ENCODE measurements around the gene HIF1A. TPM values are rescaled to one million over a fixed set of nuclear protein-coding genes. Genes with fewer than 3 reads are reported as not detected.

HIF1A gene
- total and polyA plus RNA-seq, 2 of the 8 experiments (the other 6 are each of a cell fraction or from before 2014, with no cell fraction given), result 54.8 to 175 TPM

DNA sequence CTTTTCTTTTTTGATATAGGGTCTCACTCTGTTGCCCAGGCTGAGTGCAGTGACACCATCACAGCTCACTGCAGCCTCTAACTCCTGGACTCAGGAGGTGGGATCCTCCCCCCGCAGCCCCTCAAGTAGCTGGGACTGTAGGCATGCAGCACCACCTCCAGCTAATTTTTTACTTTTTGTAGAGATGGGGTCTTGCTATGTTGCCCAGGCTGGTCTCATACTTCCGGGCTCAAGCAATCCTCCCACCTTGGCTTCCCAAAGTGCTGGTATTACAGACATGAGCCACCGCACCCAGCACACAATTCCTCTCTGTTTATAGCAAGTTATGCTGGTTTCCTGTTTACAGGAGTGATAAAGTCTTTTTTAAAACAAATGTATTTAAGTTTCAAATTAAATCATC is 39.5 kb upstream of the HIF1A start:
- Histone ChIP-seq H4K8ac (ENCODE audit: extremely low read depth, insufficient read depth, low read length) (no peak overlapping the region), H3K18ac (ENCODE audit: extremely low read depth, low read length) (no peak overlapping the region), H3K9me3 (ENCODE audit: insufficient read depth in 2 of 2, low read depth in 1 of 2, low read length in 1 of 2) (no peaks in the 10 kb centered on the region), H3K4me1 (replicated peaks in 1 of 4; ENCODE audit: control insufficient read depth in 3 of 4, insufficient read depth in 4 of 4, low read length in 3 of 4) (no peaks in the 10 kb centered on the region), H3K4me3 (ENCODE audit: extremely low read depth in 1 of 4, insufficient read depth in 2 of 4, low read depth in 3 of 4, low read length in 4 of 4) (no peak overlapping the region), H2BK5ac (ENCODE audit: low read depth, low read length) (no peak overlapping the region), H2AFZ (ENCODE audit: low read length) (no peak overlapping the region), H2BK15ac (ENCODE audit: low read length) (no peak overlapping the region), H2AK5ac (ENCODE audit: low read depth, low read length) (no peak overlapping the region), H3K23me2 (ENCODE audit: low read depth, low read length) (no peaks in the 10 kb centered on the region), H3K79me2 (ENCODE audit: control insufficient read depth in 1 of 2, insufficient read depth in 2 of 2, low read length in 2 of 2) (no peaks in the 10 kb centered on the region), H3K27me3 (replicated peaks in 1 of 4; ENCODE audit: control insufficient read depth in 3 of 4, extremely low read depth in 1 of 4, insufficient read depth in 3 of 4, low read length in 3 of 4) (peaks cover 0 to 1% (median 0%) of the 10 kb centered on the region in 4 experiments; a peak in 1 of 7 replicates), H3K9ac (replicated peaks in 1 of 4; ENCODE audit: extremely low read depth in 1 of 4, low read depth in 3 of 4, low read length in 3 of 4) (no peak overlapping the region), H2BK12ac (ENCODE audit: low read depth, low read length) (no peak overlapping the region), H2BK20ac (ENCODE audit: low read length) (no peak overlapping the region), H3K23ac (ENCODE audit: insufficient read length) (no peak overlapping the region), H3K27ac (ENCODE audit: low read depth, low read length) (no peak overlapping the region), H3K36me3 (ENCODE audit: control insufficient read depth in 2 of 4, insufficient read depth in 4 of 4, low read length in 3 of 4) (no peaks in the 10 kb centered on the region), H3K14ac (ENCODE audit: insufficient read length) (no peak overlapping the region), H3K4ac (replicated peaks; ENCODE audit: insufficient read length, low read depth, low read length) (no peak overlapping the region), H4K91ac (replicated peaks; ENCODE audit: insufficient read length, low read length) (no peak overlapping the region), H3K79me1 (ENCODE audit: low read depth, low read length) (no peaks in the 10 kb centered on the region), H4K5ac (ENCODE audit: insufficient read length, low read depth, low read length) (no peak overlapping the region), H4K20me1 (replicated peaks in 1 of 2; ENCODE audit: control insufficient read depth in 1 of 2, insufficient read depth in 2 of 2, low read length in 2 of 2) (no peaks in the 10 kb centered on the region), H3K56ac (replicated peaks; ENCODE audit: insufficient read length, low read depth, low read length) (no peak overlapping the region), H3K4me2 (ENCODE audit: insufficient read depth in 1 of 2, low read depth in 2 of 2, low read length in 2 of 2) (no peak overlapping the region), H2BK120ac (replicated peaks; ENCODE audit: low read depth, low read length) (no peak overlapping the region)
- POLR2A ChIA-PET (ENCODE audit: partially characterized antibody), result no interaction called here
- CTCF ChIA-PET (ENCODE audit: partially characterized antibody), result interaction anchor here (1.0 kb wide), 1 partner anchor 17 kb away, joined by 3 read pairs; no protein-coding TSS in a partner anchor
- WGBS, 2 experiments (ENCODE audit: extremely low coverage in 1 of 2, insufficient coverage in 1 of 2, insufficient read length in 1 of 2, insufficient replicate concordance in 2 of 2, low coverage in 1 of 2, low lambda C conversion rate in 2 of 2, missing lambda C conversion rate in 1 of 2), result 90% methylated on average over 3 of the region's 3 CpGs; no CpG with 5 or more reads in 1 of the 2 experiments
- FAIRE-seq, result no peak
- TF ChIP-seq KDM1A (IDR thresholded peaks at IDR 0.05; ENCODE audit: borderline replicate concordance, low read length) (0 out of 2 replicates have a peak, but pooled peaks have one; percentile 29), EGR1 (IDR thresholded peaks at IDR 0.05; ENCODE audit: borderline replicate concordance, low read depth, low read length) (no peak), KDM4A (IDR thresholded peaks at IDR 0.05; ENCODE audit: low read depth, low read length, severe bottlenecking) (no peak)
- TF ChIP-seq, protein P1, sequence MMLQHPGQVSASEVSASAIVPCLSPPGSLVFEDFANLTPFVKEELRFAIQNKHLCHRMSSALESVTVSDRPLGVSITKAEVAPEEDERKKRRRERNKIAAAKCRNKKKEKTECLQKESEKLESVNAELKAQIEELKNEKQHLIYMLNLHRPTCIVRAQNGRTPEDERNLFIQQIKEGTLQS (IDR thresholded peaks at IDR 0.05; ENCODE audit: insufficient read depth, low read depth, low read length), result no peak
- no peak for DNase-seq (ENCODE audit: low read depth in 1 of 2, low spot score in 2 of 2)
